ENCODE measurements around the gene ZNF624.

DNA sequence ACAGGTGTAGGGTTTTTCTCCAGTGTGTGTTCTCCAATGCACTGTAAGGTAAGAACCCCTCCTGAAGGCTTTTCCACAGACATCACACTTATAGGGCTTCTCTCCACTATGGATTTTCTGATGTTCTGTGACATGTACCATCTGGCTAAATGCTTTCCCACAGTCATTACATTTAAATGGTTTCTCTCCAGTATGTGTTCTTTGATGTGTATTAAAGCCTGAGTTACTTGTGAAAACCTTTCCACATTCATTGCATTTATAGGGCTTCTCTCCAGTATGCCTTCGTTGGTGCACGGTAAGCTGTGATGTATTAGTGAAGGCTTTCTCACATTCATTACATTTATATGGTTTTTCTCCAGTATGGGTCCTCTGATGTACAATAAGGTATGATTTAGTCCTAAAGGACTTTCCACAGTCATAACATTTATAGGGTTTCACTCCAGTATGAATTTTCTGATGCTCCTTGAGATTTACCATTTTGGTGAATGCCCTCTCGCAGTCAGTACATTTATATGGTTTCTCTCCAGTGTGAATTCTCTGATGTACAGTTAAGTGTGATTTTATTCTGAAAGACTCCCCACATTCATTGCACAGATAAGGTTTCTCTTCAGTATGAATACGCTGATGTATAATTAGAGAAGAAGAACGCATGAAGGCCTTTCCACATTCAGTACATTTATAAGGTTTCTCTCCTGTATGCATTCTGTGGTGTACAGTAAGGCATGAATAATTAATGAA, 30.9 kb downstream of the ZNF624 start:
- TF ChIP-seq CTCF (IDR thresholded peaks at IDR 0.05) (no peak), POLR2A (IDR thresholded peaks at IDR 0.05) (no peak)
